Loucy (cell line): ENCODE results near the gene UNC5C.

ENCODE experiments used
- H2AFZ ChIP-seq: fragments of 200-600 bp; sonication (generic); 2 replicates; pipeline ENCODE4 v1.6.0; 2016; ENCODE audit warnings: antibody characterized with exemption, mild to moderate bottlenecking, low read length, moderate library complexity
- H3F3A ChIP-seq: fragments of 200-600 bp; 2 replicates; pipeline ENCODE4 v1.6.0; 2016; ENCODE audit warnings: antibody characterized with exemption, low read depth, mild to moderate bottlenecking
- H3K27me3 ChIP-seq: fragments of 200-600 bp; sonication (generic); 2 replicates; pipeline ENCODE4 v1.6.1; 2014; ENCODE audit warnings: low read length, mild to moderate bottlenecking; ENCODE audit not compliant: insufficient read depth, poor library complexity, severe bottlenecking
- H3K36me3 ChIP-seq: fragments of 200-600 bp; sonication (generic); 2 replicates; pipeline ENCODE4 v1.6.1; 2016; ENCODE audit warnings: low read length; ENCODE audit not compliant: insufficient read depth
- H3K4me1 ChIP-seq: fragments of 200-600 bp; sonication (generic); 2 replicates; pipeline ENCODE4 v1.5.1; 2014; ENCODE audit warnings: low read length, mild to moderate bottlenecking; ENCODE audit not compliant: insufficient read depth, poor library complexity, severe bottlenecking
- H3K4me2 ChIP-seq: fragments of 200-600 bp; sonication (generic); 2 replicates; pipeline ENCODE4 v1.6.0; 2014; ENCODE audit warnings: antibody characterized with exemption, low read length, low read depth, mild to moderate bottlenecking; ENCODE audit not compliant: poor library complexity, severe bottlenecking
- H3K4me3 ChIP-seq: fragments of 200-600 bp; sonication (generic); 2 replicates; pipeline ENCODE4 v1.5.1; 2014; ENCODE audit warnings: low read length, mild to moderate bottlenecking, mixed read lengths; ENCODE audit not compliant: poor library complexity, severe bottlenecking
- H3K79me2 ChIP-seq: fragments of 200-600 bp; sonication (generic); 2 replicates; pipeline ENCODE4 v1.6.1; 2014; ENCODE audit warnings: low read length; ENCODE audit not compliant: insufficient read depth
- H3K9ac ChIP-seq: fragments of 200-600 bp; sonication (generic); 2 replicates; pipeline ENCODE4 v1.6.0; 2014; ENCODE audit warnings: mild to moderate bottlenecking, low read depth, low read length, moderate library complexity; ENCODE audit not compliant: poor library complexity, severe bottlenecking
- H3K9me2 ChIP-seq: fragments of 200-600 bp; sonication (generic); replicated peaks from 2 replicates; pipeline ENCODE4 v1.6.1; 2016; ENCODE audit warnings: low read depth, low read length, mixed read lengths
- H3K9me3 ChIP-seq: fragments of 200-600 bp; sonication (generic); 2 replicates; pipeline ENCODE4 v1.6.1; 2014; ENCODE audit warnings: mild to moderate bottlenecking, antibody characterized with exemption, low read length, low read depth; ENCODE audit not compliant: insufficient read depth
- H4K20me1 ChIP-seq: fragments of 200-600 bp; sonication (generic); 2 replicates; pipeline ENCODE4 v1.6.0; 2014; ENCODE audit warnings: antibody characterized with exemption, low read length, mild to moderate bottlenecking; ENCODE audit not compliant: insufficient read depth, poor library complexity, severe bottlenecking
- EZH2phosphoT487 ChIP-seq: fragments of 200-600 bp; IDR thresholded peaks from 2 replicates; pipeline ENCODE4 v1.6.1; 2018; ENCODE audit warnings: antibody characterized with exemption, mild to moderate bottlenecking, moderate library complexity, borderline replicate concordance
- TF ChIP-seq, protein P1 (sequence below): fragments of 200-600 bp; sonication (generic); conservative IDR thresholded peaks from 2 replicates; pipeline ENCODE4 v1.5.1; 2014; ENCODE audit warnings: mild to moderate bottlenecking, antibody characterized with exemption, low read length

UNC5C gene

DNA sequence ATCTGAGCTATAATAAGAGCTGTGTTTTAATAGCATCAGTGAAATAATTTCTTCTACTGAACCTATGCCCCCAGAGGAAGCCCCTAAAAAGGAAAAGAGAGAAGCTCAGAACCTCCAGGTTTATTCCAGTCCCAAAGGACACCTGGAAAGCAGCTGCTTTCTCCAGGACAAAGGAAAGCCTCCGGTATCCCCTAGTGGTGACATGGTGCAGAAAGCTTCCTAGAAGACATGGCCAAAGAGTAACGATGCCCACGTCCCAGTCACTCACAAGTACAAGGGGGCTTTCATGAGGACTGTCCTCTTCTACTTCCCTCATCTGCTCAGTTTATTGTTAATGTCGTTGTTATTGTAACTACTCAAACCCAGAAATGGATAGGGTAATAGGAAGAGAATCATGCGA is 343.9 kb downstream of the UNC5C start:
- H3K36me3 ChIP-seq = no peaks in the 10 kb centered on the region
- no peak overlapping the region for H3K9ac ChIP-seq
- no peaks in the 10 kb centered on the region for H3F3A ChIP-seq
- H2AFZ ChIP-seq = no peak overlapping the region
- H3K27me3 ChIP-seq = no peaks in the 10 kb centered on the region
- no peak overlapping the region for H3K4me2 ChIP-seq
- H3K9me3 ChIP-seq = no peaks in the 10 kb centered on the region
- H3K9me2 ChIP-seq = no peaks in the 10 kb centered on the region
- H3K79me2 ChIP-seq = no peaks in the 10 kb centered on the region
- no peaks in the 10 kb centered on the region for H3K4me1 ChIP-seq
- H3K4me3 ChIP-seq = no peak overlapping the region
- TF ChIP-seq EZH2phosphoT487 = no peak
- TF ChIP-seq, protein P1, sequence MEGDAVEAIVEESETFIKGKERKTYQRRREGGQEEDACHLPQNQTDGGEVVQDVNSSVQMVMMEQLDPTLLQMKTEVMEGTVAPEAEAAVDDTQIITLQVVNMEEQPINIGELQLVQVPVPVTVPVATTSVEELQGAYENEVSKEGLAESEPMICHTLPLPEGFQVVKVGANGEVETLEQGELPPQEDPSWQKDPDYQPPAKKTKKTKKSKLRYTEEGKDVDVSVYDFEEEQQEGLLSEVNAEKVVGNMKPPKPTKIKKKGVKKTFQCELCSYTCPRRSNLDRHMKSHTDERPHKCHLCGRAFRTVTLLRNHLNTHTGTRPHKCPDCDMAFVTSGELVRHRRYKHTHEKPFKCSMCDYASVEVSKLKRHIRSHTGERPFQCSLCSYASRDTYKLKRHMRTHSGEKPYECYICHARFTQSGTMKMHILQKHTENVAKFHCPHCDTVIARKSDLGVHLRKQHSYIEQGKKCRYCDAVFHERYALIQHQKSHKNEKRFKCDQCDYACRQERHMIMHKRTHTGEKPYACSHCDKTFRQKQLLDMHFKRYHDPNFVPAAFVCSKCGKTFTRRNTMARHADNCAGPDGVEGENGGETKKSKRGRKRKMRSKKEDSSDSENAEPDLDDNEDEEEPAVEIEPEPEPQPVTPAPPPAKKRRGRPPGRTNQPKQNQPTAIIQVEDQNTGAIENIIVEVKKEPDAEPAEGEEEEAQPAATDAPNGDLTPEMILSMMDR = peak; percentile 38; the same call in 1 of the 2 replicates
- H4K20me1 ChIP-seq = no peaks in the 10 kb centered on the region

DNA sequence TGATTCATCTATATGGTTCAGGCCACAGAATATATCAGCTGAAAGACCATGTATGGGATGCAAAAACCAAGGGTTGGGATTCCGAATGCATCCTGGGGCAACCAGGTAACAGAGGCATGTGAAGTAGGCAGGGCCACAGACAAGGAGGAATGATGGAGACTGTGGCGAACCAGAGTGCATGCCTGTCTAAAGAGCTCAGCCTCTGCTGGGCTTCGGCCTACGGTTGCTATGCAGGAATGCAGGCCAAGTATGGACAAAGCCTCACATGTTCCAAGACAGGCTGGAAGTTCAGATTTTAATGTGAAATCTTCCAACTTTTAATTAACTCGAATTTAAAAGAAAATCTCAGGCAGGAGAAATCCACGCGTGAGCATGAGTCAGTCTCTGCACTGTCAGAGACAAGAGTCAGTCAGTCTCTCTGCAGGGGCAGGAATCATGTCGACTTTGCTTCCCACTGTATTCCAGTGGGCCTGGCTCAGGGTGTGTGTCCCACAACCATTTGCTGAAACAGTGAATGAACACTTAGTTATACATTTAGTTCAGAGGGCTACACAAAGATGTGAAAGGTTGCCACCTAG is 344.4 kb downstream of the UNC5C start:
- H3K79me2 ChIP-seq = no peaks in the 10 kb centered on the region

DNA sequence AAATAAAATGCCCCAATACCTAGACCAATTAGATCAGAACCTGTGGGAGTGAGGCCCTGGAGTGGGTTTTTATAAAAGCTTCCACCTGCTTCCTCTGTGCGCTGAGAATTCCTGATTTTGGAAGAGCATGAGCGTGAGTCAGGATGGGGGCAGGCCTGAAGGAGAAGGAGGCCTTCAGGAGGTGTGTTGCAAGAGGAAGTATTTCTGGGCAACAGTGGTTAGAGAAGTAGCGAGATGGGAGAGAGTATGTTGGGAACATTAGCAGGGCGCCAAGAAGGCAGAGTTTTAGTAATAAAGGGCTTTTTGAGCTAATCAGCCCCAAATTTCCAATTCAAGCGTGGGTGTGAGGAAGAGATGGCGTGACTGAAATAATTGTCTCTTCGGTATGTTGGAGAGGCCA is 349.8 kb downstream of the UNC5C start:
- H3K79me2 ChIP-seq = no peaks in the 10 kb centered on the region
- H2AFZ ChIP-seq = no peak overlapping the region
- H3K4me2 ChIP-seq = no peak overlapping the region
- no peaks in the 10 kb centered on the region for H3K9me3 ChIP-seq
- H3K27me3 ChIP-seq = no peaks in the 10 kb centered on the region
- H3F3A ChIP-seq = no peaks in the 10 kb centered on the region
- no peak overlapping the region for H3K4me3 ChIP-seq
- no peaks in the 10 kb centered on the region for H4K20me1 ChIP-seq
- no peak overlapping the region for H3K9ac ChIP-seq
- H3K9me2 ChIP-seq = no peaks in the 10 kb centered on the region
- no peak for TF ChIP-seq EZH2phosphoT487
- no peaks in the 10 kb centered on the region for H3K36me3 ChIP-seq
- no peaks in the 10 kb centered on the region for H3K4me1 ChIP-seq

More for the DNA sequence above, 344.4 kb downstream of the UNC5C start:
- Histone ChIP-seq H3K9ac (no peak overlapping the region), H3F3A (no peaks in the 10 kb centered on the region), H3K4me2 (no peak overlapping the region), H3K9me2 (no peaks in the 10 kb centered on the region), H3K9me3 (no peaks in the 10 kb centered on the region), H3K36me3 (no peaks in the 10 kb centered on the region), H4K20me1 (no peaks in the 10 kb centered on the region), H3K4me1 (no peaks in the 10 kb centered on the region), H3K27me3 (no peaks in the 10 kb centered on the region), H3K4me3 (no peak overlapping the region), H2AFZ (no peak overlapping the region)
- TF ChIP-seq EZH2phosphoT487 = no peak
- TF ChIP-seq, protein P1 = no peak

DNA sequence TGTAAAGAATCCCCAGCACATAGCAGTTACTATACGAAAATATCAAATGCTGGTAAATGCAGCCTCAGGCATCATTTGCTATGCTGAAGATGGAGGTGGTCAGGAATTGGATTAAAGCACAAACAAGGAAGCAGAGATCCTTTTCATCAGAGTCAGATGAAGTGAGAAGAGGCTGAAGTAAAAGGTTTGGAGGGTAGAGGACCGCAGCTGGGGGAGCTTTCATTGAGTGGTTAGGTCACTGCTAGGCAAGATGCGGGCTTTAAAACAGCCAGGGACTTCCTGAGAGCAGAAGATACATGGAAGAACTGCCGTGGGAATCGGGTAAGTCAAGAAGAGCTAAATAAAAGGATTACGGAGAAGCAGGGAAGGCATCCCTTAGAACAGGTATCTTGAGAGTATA is 351.4 kb downstream of the UNC5C start:
- H3K9ac ChIP-seq = no peak overlapping the region
- H3F3A ChIP-seq = no peaks in the 10 kb centered on the region
- H3K9me3 ChIP-seq = no peaks in the 10 kb centered on the region
- TF ChIP-seq, protein P1 = no peak
- no peak for TF ChIP-seq EZH2phosphoT487
- no peaks in the 10 kb centered on the region for H3K27me3 ChIP-seq
- no peak overlapping the region for H2AFZ ChIP-seq
- no peaks in the 10 kb centered on the region for H3K9me2 ChIP-seq
- no peak overlapping the region for H3K4me3 ChIP-seq
- no peaks in the 10 kb centered on the region for H3K4me1 ChIP-seq
- H3K79me2 ChIP-seq = no peaks in the 10 kb centered on the region
- no peaks in the 10 kb centered on the region for H4K20me1 ChIP-seq
- H3K4me2 ChIP-seq = no peak overlapping the region
- H3K36me3 ChIP-seq = no peaks in the 10 kb centered on the region
